HG02981 (cell line): ENCODE results near the gene TMEM163.
"Not testable (repeated sequence)": the region's sequence is repeated elsewhere in the genome, so short reads cannot be mapped to it uniquely, and the experiment has no call there.

Source experiments
- ATAC-seq: cut with Tn5 transposase; IDR thresholded peaks from one replicate; pipeline ENCODE4 v1.9.1; 2021; ENCODE audit warnings: mild to moderate bottlenecking, moderate library complexity; ENCODE audit not compliant: unreplicated experiment

TMEM163 gene

GRCh38 chr2:134667081-134667480 is 51.7 kb downstream of the TMEM163 start:
- ATAC-seq, result no peak

- no peak for ATAC-seq
These were observed 52.9 kb downstream of the TMEM163 start for GRCh38 chr2:134665727-134666506.

- no peak for ATAC-seq
These were observed 55.0 kb downstream of the TMEM163 start for GRCh38 chr2:134663451-134664450.

- no peak for ATAC-seq
These were observed 56.0 kb downstream of the TMEM163 start for GRCh38 chr2:134662751-134663150.

DNA sequence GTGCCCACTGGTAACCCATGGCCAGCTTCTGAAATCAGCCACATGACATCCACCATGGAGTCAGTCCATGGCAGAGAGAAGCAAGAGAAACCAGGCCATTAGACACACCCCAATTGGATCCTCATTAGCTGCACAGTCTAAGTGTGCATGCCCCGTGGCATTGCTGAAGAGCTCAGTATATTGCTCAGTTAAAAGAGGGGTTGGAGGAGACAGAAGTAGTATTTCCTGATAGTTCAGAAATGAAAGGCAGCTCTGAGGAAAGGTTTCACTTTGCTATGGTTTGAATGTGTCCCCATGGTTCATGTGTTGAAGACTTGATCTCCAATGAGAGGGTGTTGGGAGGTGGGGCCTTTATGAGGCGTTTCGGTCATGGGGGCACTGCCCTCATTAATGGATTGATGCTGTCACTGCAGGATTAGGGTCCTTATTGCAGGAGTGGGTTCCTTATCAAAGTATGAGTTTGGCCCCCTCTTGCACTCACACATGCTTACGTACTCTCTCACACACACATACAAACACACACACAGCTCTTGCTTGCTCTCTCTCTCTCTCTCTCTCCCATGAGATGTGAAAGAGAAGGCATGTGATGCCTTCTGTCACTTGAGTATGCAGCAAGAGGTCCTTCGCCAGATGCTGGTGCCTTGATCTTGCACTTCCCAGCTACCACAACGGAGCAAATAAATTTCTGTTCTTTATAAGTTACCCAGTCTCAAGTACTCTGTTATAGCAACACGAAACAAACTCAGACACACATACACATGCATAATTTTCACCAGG is 58.0 kb downstream of the TMEM163 start:
- ATAC-seq, result no peak

- ATAC-seq, result no peak
These were observed 59.1 kb downstream of the TMEM163 start for GRCh38 chr2:134659724-134660123.

GRCh38 chr2:134657650-134658250 is 61.0 kb downstream of the TMEM163 start:
- no peak for ATAC-seq

- not testable (repeated sequence) for ATAC-seq
These were observed 62.4 kb downstream of the TMEM163 start for GRCh38 chr2:134656391-134656790.

DNA sequence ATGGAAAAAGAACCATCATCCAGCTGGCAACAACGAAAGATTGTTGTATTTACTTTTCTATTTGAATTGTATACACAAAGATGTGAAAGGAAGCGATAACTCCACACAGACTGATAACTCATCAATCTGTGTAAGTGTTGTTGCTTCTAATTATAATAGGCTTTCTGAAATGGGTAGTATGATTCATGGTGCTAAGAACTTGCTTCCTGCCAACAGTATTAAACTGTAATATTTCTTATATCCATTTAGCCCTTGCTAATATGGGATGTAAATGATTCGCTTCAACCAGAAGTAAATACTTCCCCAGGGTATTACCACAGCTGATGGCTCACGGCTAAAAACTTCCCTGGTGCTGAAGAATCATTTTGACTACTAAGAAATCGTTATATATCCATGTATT is 70.2 kb downstream of the TMEM163 start:
- no peak for ATAC-seq

DNA sequence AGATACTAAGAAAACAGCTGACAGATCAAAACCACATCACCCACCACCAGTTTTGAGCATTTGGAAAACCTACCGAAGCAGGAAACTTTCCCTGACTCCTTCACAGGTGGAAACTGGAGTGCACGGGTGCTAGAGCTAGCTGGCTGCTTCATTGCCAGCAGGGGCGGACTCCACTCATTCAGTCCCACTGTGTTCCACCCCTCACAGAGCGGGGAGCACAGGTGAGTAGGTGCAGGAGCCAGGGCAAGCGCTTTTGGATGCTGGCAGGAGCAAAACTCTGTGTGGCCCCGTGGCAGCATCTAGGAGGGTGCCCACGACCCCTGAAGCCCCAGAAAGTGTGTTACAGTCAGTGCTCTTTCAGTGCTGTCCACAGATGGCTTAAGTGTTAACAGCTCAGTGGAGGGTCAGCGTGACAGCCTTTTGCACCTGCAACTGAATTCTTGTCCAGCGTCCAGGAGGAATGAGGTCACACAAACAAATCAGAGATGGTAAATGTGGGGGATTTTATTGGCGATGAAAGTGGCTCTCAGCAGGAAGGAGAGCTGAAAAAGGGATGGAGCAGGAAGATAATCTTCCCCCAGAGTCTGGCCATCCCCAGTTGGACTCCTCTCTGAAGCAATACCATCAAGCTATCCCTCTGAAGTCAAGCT is 71.1 kb downstream of the TMEM163 start:
- ATAC-seq, result no peak

GRCh38 chr2:134642938-134643337 is 75.9 kb downstream of the TMEM163 start:
- no peak for ATAC-seq

GRCh38 chr2:134640494-134640893 is 78.3 kb downstream of the TMEM163 start:
- no peak for ATAC-seq

DNA sequence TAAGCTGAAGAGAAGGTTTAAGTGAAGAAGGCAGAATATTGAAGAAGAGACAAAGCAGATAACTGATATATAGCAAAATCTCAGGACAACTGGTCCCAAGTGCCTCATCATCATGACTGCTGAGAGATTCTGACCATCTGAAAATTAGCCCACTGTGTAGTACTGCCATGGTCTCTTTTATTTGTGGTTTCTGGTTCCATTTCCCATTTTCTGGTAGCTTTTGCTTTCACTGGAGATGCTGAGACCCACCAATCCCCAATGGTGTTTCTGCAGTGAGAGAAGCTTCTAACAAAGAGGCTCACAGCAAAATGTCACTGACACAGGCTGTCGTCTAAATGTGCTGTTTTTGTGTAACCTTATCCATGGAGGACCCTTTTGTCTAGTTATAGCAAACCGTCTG is 79.5 kb downstream of the TMEM163 start:
- ATAC-seq, result no peak

DNA sequence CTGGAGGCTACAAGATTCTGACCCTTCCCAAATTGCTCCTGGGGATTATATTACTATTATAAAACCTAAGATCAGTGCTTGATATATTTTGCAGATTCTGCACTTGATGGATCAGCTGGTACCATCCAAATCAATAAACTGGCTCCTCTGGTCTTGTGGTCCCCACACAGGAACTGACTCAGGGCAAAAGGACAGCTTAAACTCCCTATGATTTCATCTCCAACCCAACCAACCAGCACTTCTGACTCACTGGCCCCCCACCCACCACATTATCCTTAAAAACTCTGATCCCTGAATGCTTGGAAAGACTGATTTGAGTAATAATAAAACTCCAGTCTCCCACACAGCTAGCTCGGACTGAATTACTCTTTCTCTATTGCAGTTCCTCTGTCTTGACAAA is 82.1 kb downstream of the TMEM163 start:
- ATAC-seq, result no peak

- no peak for ATAC-seq
These were observed 84.6 kb downstream of the TMEM163 start for GRCh38 chr2:134634054-134634753.

DNA sequence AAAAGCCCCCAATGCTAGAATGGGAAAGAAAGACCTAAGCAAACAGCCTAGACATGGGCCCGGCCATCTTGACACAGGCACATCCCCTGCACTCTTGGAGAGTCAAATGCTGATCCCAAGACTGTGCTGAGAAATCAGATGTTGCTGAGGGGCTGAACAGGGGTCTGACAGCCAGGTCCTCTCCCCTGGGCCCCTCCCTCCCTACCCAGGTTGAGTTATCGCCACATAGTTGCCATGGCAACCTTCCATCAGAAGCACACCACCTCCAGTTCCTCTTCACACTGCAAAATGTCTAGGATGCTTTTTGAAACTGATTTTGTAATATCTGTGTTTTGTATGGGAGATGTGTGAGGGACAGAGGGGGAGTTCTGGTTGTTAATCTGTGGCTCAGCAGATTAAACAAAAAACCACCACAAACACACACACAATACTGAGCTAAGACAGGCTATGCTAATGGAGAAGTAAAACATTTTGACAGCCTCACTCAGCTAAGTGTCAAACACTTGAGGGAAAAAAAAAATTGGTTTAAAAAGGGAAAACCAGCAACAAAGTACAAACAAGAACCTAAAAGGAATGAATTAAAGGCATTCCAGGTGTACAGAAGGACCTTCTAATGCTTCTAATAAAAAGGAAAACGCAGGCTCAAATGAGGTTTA is 88.2 kb downstream of the TMEM163 start:
- ATAC-seq, result no peak

DNA sequence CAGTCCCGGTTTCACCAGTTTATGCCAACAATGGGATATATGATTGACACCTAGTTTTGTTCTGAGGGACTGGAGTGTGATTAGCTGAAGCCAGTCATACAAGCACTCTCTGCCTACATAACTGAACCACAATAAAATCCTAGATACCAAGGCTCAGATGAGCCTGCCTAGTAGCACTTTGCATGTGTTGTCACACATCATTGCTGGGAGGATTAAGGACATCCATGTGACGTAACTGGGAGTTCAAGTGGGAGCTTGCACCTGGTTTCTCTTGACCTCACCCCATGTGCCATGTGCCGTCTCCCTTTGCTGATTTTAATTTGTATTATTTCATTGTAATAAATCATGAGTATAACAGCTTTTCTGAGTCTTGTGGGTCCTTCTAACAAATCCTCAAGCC is 90.3 kb downstream of the TMEM163 start:
- ATAC-seq, result no peak

DNA sequence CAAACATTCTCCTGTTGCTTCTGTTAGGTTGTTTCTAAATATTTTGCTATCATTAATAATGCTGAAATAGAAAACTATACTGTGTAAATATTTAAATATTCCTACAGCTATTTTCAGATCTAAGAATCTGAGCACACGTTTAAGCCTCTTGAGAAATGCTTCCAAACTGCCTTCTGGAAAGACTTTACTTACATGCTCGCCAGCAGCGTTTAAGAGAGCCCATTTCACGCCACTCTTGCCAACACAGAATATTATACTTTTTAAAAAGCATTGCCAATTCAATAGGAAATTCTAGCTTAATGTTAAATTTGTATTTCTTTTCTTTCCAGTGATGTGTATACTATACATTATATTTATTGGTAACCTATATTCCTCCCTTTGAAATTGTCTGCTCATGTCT is 92.0 kb downstream of the TMEM163 start:
- ATAC-seq, result no peak

GRCh38 chr2:134625311-134625710 is 93.5 kb downstream of the TMEM163 start:
- ATAC-seq, result no peak
